ENCODE measurements around the gene TNRC6C. TPM values are rescaled to one million over a fixed set of nuclear protein-coding genes. Genes with fewer than 3 reads are reported as not detected.

Gene TNRC6C
- total and polyA plus RNA-seq, 12 donors, result 2.2 to 31.4 (median 24.2) TPM

GRCh38 chr17:77925831-77926543, 32.5 kb upstream of the TNRC6C start:
- Histone ChIP-seq H3K27me3 (peaks cover 0 to 44% (median 4%) of the 10 kb centered on the region in 7 donors), H3K36me3 (no peaks in the 10 kb centered on the region), H3K4me3 (no peak overlapping the region), H3K4me1 (peaks cover 0 to 11% (median 5%) of the 10 kb centered on the region in 9 donors), H3K27ac (no peak overlapping the region), H3K9me3 (peaks cover 0 to 7% (median 0%) of the 10 kb centered on the region in 11 donors)
- TF ChIP-seq, protein P1, sequence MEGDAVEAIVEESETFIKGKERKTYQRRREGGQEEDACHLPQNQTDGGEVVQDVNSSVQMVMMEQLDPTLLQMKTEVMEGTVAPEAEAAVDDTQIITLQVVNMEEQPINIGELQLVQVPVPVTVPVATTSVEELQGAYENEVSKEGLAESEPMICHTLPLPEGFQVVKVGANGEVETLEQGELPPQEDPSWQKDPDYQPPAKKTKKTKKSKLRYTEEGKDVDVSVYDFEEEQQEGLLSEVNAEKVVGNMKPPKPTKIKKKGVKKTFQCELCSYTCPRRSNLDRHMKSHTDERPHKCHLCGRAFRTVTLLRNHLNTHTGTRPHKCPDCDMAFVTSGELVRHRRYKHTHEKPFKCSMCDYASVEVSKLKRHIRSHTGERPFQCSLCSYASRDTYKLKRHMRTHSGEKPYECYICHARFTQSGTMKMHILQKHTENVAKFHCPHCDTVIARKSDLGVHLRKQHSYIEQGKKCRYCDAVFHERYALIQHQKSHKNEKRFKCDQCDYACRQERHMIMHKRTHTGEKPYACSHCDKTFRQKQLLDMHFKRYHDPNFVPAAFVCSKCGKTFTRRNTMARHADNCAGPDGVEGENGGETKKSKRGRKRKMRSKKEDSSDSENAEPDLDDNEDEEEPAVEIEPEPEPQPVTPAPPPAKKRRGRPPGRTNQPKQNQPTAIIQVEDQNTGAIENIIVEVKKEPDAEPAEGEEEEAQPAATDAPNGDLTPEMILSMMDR (IDR thresholded peaks at IDR 0.05), result no peak
- WGBS, 2 donors, result 84 to 85% methylated on average over 11 of the region's 11 CpGs
- intact Hi-C loops (cut with DNase I), result no loop called here
- ATAC-seq (no peak), DNase-seq (no peak)

GRCh38 chr17:77926981-77927380, 31.5 kb upstream of the TNRC6C start:
- Histone ChIP-seq H3K27ac (no peak overlapping the region), H3K4me1 (peaks cover 0 to 11% (median 5%) of the 10 kb centered on the region in 9 donors), H3K4me3 (no peak overlapping the region), H3K9me3 (peaks cover 0 to 1% (median 0%) of the 10 kb centered on the region in 11 donors), H3K36me3 (no peaks in the 10 kb centered on the region), H3K27me3 (peaks cover 0 to 45% (median 6%) of the 10 kb centered on the region in 7 donors)
- DNase-seq, result no peak
- no peak for ATAC-seq
- intact Hi-C loops (cut with DNase I), result no loop called here
- 92 to 94% methylated on average over 2 of the region's 2 CpGs for WGBS, 2 donors
- TF ChIP-seq, protein P1 (IDR thresholded peaks at IDR 0.05), result no peak

- TF ChIP-seq, protein P1 (IDR thresholded peaks at IDR 0.05), result no peak
- H3K4me1 ChIP-seq, result peaks cover 0 to 11% (median 5%) of the 10 kb centered on the region in 9 donors
- H3K36me3 ChIP-seq, result no peaks in the 10 kb centered on the region
- 87 to 89% methylated on average over 16 of the region's 16 CpGs for WGBS, 2 donors
- H3K4me3 ChIP-seq, result no peak overlapping the region
- no peak for ATAC-seq
- H3K9me3 ChIP-seq, result no peaks in the 10 kb centered on the region
- peaks cover 0 to 38% (median 6%) of the 10 kb centered on the region in 7 donors for H3K27me3 ChIP-seq
- DNase-seq, result no peak
- intact Hi-C loops (cut with DNase I), result no loop called here
- no peak overlapping the region for H3K27ac ChIP-seq
These were observed 30.6 kb upstream of the TNRC6C start for GRCh38 chr17:77927777-77928518.

DNA sequence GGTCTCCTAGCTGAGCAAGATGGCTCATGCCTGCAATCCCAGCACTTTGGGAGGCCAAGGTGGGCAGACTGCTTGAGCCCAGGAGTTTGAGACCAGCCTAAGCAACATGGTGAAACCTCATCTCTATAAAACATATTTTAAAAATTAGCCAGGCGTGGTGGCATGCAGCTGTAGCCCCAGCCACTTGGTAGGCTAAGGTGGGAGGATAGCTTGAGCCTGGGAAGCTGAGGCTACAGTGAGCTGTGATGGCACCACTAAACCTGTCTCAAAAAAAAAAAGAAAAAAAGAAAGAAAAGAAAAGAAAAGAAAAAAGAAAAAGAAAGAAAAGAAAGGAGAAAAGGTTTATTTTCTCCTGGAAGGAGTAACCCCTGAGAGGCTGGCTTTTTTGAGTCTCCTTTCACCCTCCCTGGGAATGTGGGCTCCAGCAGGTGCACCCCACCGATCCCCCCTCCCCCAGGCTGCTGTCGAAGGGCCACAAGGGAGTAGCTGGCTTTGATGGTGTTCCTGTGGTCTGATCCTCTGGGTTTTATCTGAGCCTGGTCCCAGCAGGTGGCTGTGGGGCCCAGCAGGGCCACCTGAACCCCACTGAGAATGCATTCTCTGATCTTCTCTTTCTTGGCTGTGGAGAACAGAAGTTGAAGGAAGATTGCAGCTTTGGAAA, 29.9 kb upstream of the TNRC6C start:
- ATAC-seq, result no peak
- 65 to 66% methylated on average over 3 of the region's 3 CpGs for WGBS, 2 donors

More for the DNA sequence above, 29.9 kb upstream of the TNRC6C start:
- H3K4me3 ChIP-seq, result no peak overlapping the region
- no peaks in the 10 kb centered on the region for H3K9me3 ChIP-seq
- no peaks in the 10 kb centered on the region for H3K36me3 ChIP-seq
- peaks cover 0 to 35% (median 6%) of the 10 kb centered on the region in 7 donors for H3K27me3 ChIP-seq
- no peak overlapping the region for H3K27ac ChIP-seq
- intact Hi-C loops (cut with DNase I), result no loop called here
- peaks cover 0 to 11% (median 5%) of the 10 kb centered on the region in 9 donors for H3K4me1 ChIP-seq
- TF ChIP-seq, protein P1 (IDR thresholded peaks at IDR 0.05), result no peak
- DNase-seq, result no peak

All from heart right ventricle (tissue), 16 donors.